Measurements from ENCODE around the gene RAB11FIP3. TPM values are rescaled to one million over a fixed set of nuclear protein-coding genes. Genes with fewer than 3 reads are reported as not detected.
"Not testable (repeated sequence)": the region's sequence is repeated elsewhere in the genome, so short reads cannot be mapped to it uniquely, and the experiment has no call there.

The RAB11FIP3 gene
- total and polyA plus RNA-seq, 3 experiments from 2014 or later: 4.4 to 32.8 (median 30.0) TPM

DNA sequence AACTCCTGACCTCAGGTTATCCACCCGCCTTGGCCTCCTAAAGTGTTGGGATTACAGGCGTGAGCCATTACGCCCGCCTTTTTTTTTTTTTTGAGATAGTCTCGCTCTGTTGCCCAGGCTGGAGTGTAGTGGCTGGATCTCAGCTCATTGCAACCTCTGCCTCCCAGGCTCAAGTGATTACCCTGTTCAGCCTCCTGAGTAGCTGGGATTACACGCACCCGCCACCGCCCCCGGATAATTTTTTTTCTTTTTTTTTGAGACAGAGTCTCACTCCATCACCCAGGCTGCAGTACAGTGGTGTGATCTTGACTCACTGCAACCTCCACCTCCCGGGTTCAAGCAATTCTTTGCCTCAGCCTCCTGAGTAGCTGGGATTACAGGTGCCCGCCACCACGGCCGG, 3.3 kb upstream of the RAB11FIP3 start:
- CTCF ChIA-PET, POLR2A ChIA-PET, H3K4me3 Mint-ChIP-seq: not testable (repeated sequence)

DNA sequence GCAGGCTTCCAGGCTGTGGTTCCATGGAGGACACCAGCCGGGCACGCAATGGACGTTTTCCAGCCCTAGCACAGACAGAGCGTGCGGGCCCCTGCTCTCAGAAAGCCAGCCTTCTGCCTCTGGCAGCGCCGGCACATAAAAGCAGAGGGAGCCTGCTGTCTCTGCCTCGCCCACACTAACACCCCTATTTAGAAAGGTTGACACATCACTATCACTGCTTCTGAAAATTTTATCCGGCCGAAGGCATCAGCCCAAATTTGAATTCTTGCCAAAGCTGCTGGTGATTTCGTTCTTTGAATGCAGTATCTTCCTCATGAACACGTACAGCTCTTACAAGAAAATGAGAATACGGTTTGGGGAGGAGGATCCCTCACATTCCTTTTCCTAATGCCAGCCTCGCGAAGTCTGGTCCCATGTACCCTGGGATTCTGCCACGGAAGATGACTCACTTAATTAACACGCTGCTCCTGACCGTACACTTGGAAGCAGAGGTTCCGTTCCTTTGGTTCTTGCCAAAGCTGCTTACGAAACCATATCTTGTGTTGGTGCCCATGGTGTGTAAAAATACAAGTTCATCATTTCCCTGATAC, 1.3 kb upstream of the RAB11FIP3 start:
- H3K4me1 ChIP-seq (ENCODE audit: insufficient read depth, low read length): peaks cover 18% of the 10 kb centered on the region
- H3K9me3 ChIP-seq (ENCODE audit: low read length): no peaks in the 10 kb centered on the region
- H3K4me3 Mint-ChIP-seq: peak overlapping the region; percentile 75 to 93 (median 87)
- CTCF ChIA-PET: no interaction called here
- H3K36me3 ChIP-seq (ENCODE audit: insufficient read depth, low read length): no peaks in the 10 kb centered on the region
- peaks cover 0 to 3% of the 10 kb centered on the region in 2 donors for H3K27me3 Mint-ChIP-seq
- H3K27ac ChIP-seq (ENCODE audit: low read depth, low read length): peak overlapping the region; percentile 85
- H3K9me3 Mint-ChIP-seq: no peaks in the 10 kb centered on the region
- H3K27me3 ChIP-seq (ENCODE audit: insufficient read depth, low read length, poor library complexity, severe bottlenecking): peaks cover 3% of the 10 kb centered on the region
- H3K27ac Mint-ChIP-seq: peak overlapping the region in 7 of 8 donors; percentile 57 to 96 (median 79)
- peak overlapping the region; percentile 78 for H3K4me3 ChIP-seq (ENCODE audit: low read length)
- peaks cover 0 to 10% (median 3%) of the 10 kb centered on the region in 3 donors for H3K36me3 Mint-ChIP-seq
- no peak for DNase-seq
- peaks cover 26 to 34% (median 31%) of the 10 kb centered on the region in 3 donors for H3K4me1 Mint-ChIP-seq
- POLR2A ChIA-PET: interaction anchor here (2.4 kb wide), 1 partner anchor 23 kb away, joined by 9 read pairs; the partner anchor contains the start of gene DECR2

More for the DNA sequence above, 3.3 kb upstream of the RAB11FIP3 start:
- not testable (repeated sequence) for H3K27me3 Mint-ChIP-seq; H3K36me3 ChIP-seq (ENCODE audit: insufficient read depth, low read length); H3K27ac ChIP-seq (ENCODE audit: low read depth, low read length); H3K36me3 Mint-ChIP-seq; H3K9me3 ChIP-seq (ENCODE audit: low read length); H3K27me3 ChIP-seq (ENCODE audit: insufficient read depth, low read length, poor library complexity, severe bottlenecking); H3K9me3 Mint-ChIP-seq; H3K4me3 ChIP-seq (ENCODE audit: low read length); H3K27ac Mint-ChIP-seq; DNase-seq
- H3K4me1 ChIP-seq (ENCODE audit: insufficient read depth, low read length): peaks cover 14% of the 10 kb centered on the region
- peaks cover 10 to 15% (median 14%) of the 10 kb centered on the region in 3 donors for H3K4me1 Mint-ChIP-seq

DNA sequence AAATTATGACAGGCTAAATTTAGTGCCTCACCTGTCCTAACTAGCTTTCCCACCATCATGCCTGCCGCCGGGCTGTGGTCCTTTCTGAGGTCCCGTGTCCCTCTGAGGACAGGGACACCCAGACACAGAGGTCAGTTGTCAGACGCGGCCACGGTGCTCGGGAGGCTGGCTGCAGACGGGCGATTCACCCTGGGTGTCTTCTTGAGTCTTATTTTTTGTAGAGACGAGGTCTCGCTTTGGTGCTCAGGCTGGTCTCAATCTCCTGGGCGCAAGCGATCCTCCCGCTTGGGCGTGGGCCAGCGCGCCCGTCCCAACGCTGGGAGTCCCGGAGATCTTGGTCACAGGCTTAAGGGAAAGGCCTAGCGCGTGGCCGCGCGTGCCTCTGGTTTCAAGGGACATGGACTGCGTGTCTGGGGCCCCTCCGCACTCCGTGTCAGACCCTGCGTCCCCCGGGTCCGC, 797 bp upstream of the RAB11FIP3 start:
- Histone ChIP-seq H3K27ac (ENCODE audit: low read depth, low read length) (peak overlapping the region; percentile 85), H3K36me3 (ENCODE audit: insufficient read depth, low read length) (no peaks in the 10 kb centered on the region), H3K9me3 (ENCODE audit: low read length) (no peaks in the 10 kb centered on the region), H3K4me3 (ENCODE audit: low read length) (peak overlapping the region; percentile 78), H3K4me1 (ENCODE audit: insufficient read depth, low read length) (peaks cover 18% of the 10 kb centered on the region), H3K27me3 (ENCODE audit: insufficient read depth, low read length, poor library complexity, severe bottlenecking) (peaks cover 3% of the 10 kb centered on the region)
- ChIA-PET CTCF (interaction anchor here (0.9 to 1.9 kb wide), 2 partner anchors 33 to 54 kb away, joined by 3 to 7 read pairs; partner anchors contain the start of gene MRPL28), POLR2A (interaction anchor here (1.5 to 2.4 kb wide), 3 partner anchors 24 to 195 kb away, joined by 3 to 9 read pairs (median 6); partner anchors contain the start of genes DECR2 and FAM234A)
- H3K27me3 Mint-ChIP-seq: peaks cover 0 to 3% of the 10 kb centered on the region in 2 donors
- DNase-seq: peak in 1 of 5 donors; percentile 2
- H3K4me3 Mint-ChIP-seq: peak overlapping the region; percentile 75 to 93 (median 87)
- H3K27ac Mint-ChIP-seq: peak overlapping the region; percentile 43 to 96 (median 72)
- no peaks in the 10 kb centered on the region for H3K9me3 Mint-ChIP-seq
- peaks cover 0 to 10% (median 3%) of the 10 kb centered on the region in 3 donors for H3K36me3 Mint-ChIP-seq
- peaks cover 26 to 34% (median 33%) of the 10 kb centered on the region in 3 donors for H3K4me1 Mint-ChIP-seq

DNA sequence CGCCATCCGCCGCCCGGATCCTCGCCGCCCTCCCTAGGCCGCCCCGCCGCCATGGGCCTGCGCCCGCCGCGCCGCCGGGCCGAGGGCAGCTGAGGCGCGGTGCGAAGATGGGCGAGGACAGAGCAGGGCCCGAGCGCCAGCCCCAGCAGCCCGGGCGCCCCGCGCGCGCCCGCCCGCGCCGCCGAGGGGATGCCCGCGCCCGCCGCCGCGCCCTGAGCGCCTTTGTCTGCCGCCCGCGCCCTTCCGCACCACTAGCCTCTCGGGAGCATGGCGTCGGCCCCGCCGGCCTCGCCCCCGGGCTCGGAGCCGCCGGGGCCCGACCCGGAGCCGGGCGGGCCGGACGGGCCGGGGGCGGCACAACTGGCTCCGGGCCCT, 278 bp downstream of the RAB11FIP3 start:
- H3K4me3 ChIP-seq (ENCODE audit: low read length): no peak overlapping the region
- DNase-seq: peak in 3 of 5 donors; percentile 27 to 61 (median 34)

DNA sequence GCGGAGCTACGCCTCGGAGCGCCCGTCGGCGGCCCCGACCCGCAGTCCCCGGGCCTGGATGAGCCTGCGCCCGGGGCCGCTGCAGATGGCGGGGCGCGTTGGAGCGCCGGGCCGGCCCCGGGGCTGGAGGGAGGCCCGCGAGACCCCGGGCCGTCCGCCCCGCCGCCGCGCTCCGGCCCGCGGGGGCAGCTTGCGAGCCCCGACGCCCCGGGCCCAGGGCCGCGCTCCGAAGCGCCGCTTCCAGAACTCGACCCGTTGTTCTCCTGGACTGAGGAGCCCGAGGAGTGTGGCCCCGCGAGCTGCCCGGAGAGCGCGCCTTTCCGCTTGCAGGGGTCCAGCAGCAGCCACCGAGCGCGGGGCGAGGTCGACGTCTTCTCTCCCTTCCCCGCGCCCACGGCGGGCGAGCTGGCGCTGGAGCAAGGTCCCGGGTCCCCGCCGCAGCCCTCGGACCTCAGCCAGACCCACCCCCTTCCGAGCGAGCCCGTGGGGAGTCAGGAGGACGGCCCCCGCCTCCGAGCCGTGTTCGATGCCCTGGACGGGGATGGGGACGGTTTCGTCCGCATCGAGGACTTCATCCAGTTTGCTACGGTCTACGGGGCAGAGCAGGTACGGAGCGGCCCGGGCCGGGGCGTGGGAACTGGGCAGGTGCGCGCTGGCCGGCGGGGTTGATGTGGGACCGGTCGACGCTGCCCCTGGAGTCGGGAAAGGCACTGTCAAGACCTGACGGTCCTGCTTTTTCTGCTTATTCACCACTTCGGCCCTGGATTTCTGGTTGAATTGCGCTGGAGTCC, 861 bp downstream of the RAB11FIP3 start:
- H3K4me1 Mint-ChIP-seq: peaks cover 29 to 43% (median 42%) of the 10 kb centered on the region in 3 donors
- Histone ChIP-seq H3K27ac (ENCODE audit: low read depth, low read length) (no peak overlapping the region), H3K4me3 (ENCODE audit: low read length) (peak overlapping the region; percentile 50), H3K4me1 (ENCODE audit: insufficient read depth, low read length) (peaks cover 18% of the 10 kb centered on the region), H3K36me3 (ENCODE audit: insufficient read depth, low read length) (no peaks in the 10 kb centered on the region), H3K9me3 (ENCODE audit: low read length) (no peaks in the 10 kb centered on the region), H3K27me3 (ENCODE audit: insufficient read depth, low read length, poor library complexity, severe bottlenecking) (peaks cover 3% of the 10 kb centered on the region)
- peak overlapping the region; percentile 73 to 95 (median 84) for H3K4me3 Mint-ChIP-seq
- H3K36me3 Mint-ChIP-seq: peaks cover 0 to 14% (median 3%) of the 10 kb centered on the region in 3 donors
- peaks cover 0 to 3% of the 10 kb centered on the region in 2 donors for H3K27me3 Mint-ChIP-seq
- CTCF ChIA-PET: interaction anchor here (0.5 to 1.9 kb wide), 2 partner anchors 35 to 143 kb away, joined by 3 to 7 read pairs; no protein-coding TSS in a partner anchor
- POLR2A ChIA-PET: interaction anchor here (0.9 to 2.4 kb wide), 4 partner anchors 25 to 198 kb away, joined by 3 to 9 read pairs (median 5); partner anchors contain the start of genes DECR2 and FAM234A
- DNase-seq: peak in 1 of 5 donors; percentile 1
- peak overlapping the region in 5 of 8 donors; percentile 11 to 87 (median 78) for H3K27ac Mint-ChIP-seq
- no peaks in the 10 kb centered on the region for H3K9me3 Mint-ChIP-seq

More for the DNA sequence above, 278 bp downstream of the RAB11FIP3 start:
- Mint-ChIP-seq H3K27me3 (peaks cover 0 to 3% of the 10 kb centered on the region in 2 donors), H3K4me3 (peak overlapping the region; percentile 86 to 96 (median 89)), H3K36me3 (peaks cover 0 to 11% (median 3%) of the 10 kb centered on the region in 3 donors), H3K9me3 (no peaks in the 10 kb centered on the region), H3K4me1 (peaks cover 26 to 38% (median 38%) of the 10 kb centered on the region in 3 donors), H3K27ac (peak overlapping the region in 5 of 8 donors; percentile 87 to 96 (median 96))
- peaks cover 18% of the 10 kb centered on the region for H3K4me1 ChIP-seq (ENCODE audit: insufficient read depth, low read length)
- H3K27me3 ChIP-seq (ENCODE audit: insufficient read depth, low read length, poor library complexity, severe bottlenecking): peaks cover 3% of the 10 kb centered on the region
- peak overlapping the region; percentile 85 for H3K27ac ChIP-seq (ENCODE audit: low read depth, low read length)
- ChIA-PET CTCF (interaction anchor here (0.5 to 1.9 kb wide), 2 partner anchors 34 to 142 kb away, joined by 3 to 7 read pairs; no protein-coding TSS in a partner anchor), POLR2A (interaction anchor here (1.5 to 2.4 kb wide), 3 partner anchors 25 to 196 kb away, joined by 3 to 9 read pairs (median 6); partner anchors contain the start of genes DECR2 and FAM234A)
- H3K36me3 ChIP-seq (ENCODE audit: insufficient read depth, low read length): no peaks in the 10 kb centered on the region
- no peaks in the 10 kb centered on the region for H3K9me3 ChIP-seq (ENCODE audit: low read length)

DNA sequence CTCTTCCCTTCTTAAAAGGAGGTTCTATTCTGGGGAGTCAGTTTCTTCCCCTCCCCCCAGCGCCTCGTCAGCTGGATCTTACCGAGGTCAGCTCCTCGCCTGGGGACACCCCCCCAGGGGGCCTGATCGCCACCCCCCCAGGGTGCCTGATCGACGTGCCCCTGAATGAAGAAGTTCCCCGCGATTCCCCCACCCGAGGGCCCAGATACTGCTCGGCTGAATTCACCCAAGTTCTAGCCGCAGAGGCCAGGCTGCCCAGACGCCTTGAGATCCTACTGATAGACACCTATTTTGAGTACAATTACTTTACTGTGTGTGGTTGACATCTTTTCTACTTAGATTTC, 1.4 kb downstream of the RAB11FIP3 start:
- H3K36me3 Mint-ChIP-seq: peaks cover 0 to 14% (median 3%) of the 10 kb centered on the region in 3 donors
- peak overlapping the region; percentile 73 to 95 (median 84) for H3K4me3 Mint-ChIP-seq
- H3K9me3 Mint-ChIP-seq: no peaks in the 10 kb centered on the region
- no peaks in the 10 kb centered on the region for H3K36me3 ChIP-seq (ENCODE audit: insufficient read depth, low read length)
- H3K27ac ChIP-seq (ENCODE audit: low read depth, low read length): no peak overlapping the region
- H3K27ac Mint-ChIP-seq: peak overlapping the region in 7 of 8 donors; percentile 11 to 88 (median 72)
- peak overlapping the region; percentile 50 for H3K4me3 ChIP-seq (ENCODE audit: low read length)
- no peak for DNase-seq
- peaks cover 3% of the 10 kb centered on the region for H3K27me3 ChIP-seq (ENCODE audit: insufficient read depth, low read length, poor library complexity, severe bottlenecking)
- H3K4me1 ChIP-seq (ENCODE audit: insufficient read depth, low read length): peaks cover 18% of the 10 kb centered on the region
- ChIA-PET POLR2A (interaction anchor here (0.9 kb wide), 1 partner anchor 198 kb away, joined by 4 read pairs; no protein-coding TSS in a partner anchor), CTCF (no interaction called here)
- H3K27me3 Mint-ChIP-seq: peaks cover 0 to 3% of the 10 kb centered on the region in 2 donors
- no peaks in the 10 kb centered on the region for H3K9me3 ChIP-seq (ENCODE audit: low read length)
- H3K4me1 Mint-ChIP-seq: peaks cover 29 to 43% (median 42%) of the 10 kb centered on the region in 3 donors

DNA sequence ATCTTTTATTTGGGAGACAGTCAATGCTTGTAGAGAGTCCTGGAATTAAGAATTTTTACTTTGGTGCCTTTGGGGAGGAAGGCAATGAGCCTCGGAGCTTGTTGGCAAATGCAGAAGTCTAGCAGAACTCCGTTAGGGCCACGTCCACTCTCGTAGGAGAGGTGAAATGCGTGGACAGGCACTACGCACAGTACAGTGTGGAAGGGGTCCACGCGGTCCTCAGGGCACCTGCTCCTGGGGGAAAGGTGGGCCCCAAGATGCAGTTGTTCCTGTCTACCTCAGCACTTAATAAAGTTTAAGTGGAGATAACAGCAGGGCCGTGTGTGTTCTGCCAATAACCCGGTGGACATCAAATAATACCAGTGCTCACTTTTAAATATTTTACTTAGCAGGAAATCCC, 1.8 kb downstream of the RAB11FIP3 start:
- Histone ChIP-seq H3K4me1 (ENCODE audit: insufficient read depth, low read length) (peaks cover 18% of the 10 kb centered on the region), H3K27me3 (ENCODE audit: insufficient read depth, low read length, poor library complexity, severe bottlenecking) (peaks cover 3% of the 10 kb centered on the region), H3K27ac (ENCODE audit: low read depth, low read length) (no peak overlapping the region), H3K4me3 (ENCODE audit: low read length) (peak overlapping the region; percentile 50), H3K36me3 (ENCODE audit: insufficient read depth, low read length) (no peaks in the 10 kb centered on the region), H3K9me3 (ENCODE audit: low read length) (no peaks in the 10 kb centered on the region)
- ChIA-PET CTCF (no interaction called here), POLR2A (interaction anchor here (0.9 kb wide), 1 partner anchor 199 kb away, joined by 4 read pairs; no protein-coding TSS in a partner anchor)
- no peak for DNase-seq
- no peaks in the 10 kb centered on the region for H3K9me3 Mint-ChIP-seq
- H3K27me3 Mint-ChIP-seq: peaks cover 0 to 3% of the 10 kb centered on the region in 2 donors
- peaks cover 0 to 14% (median 3%) of the 10 kb centered on the region in 3 donors for H3K36me3 Mint-ChIP-seq
- H3K4me1 Mint-ChIP-seq: peaks cover 29 to 43% (median 42%) of the 10 kb centered on the region in 3 donors
- peak overlapping the region; percentile 73 to 95 (median 84) for H3K4me3 Mint-ChIP-seq
- peak overlapping the region in 7 of 8 donors; percentile 37 to 88 (median 74) for H3K27ac Mint-ChIP-seq

Measured in CD8-positive, alpha-beta memory T cell (primary cell).